NCI-H1092 treated with DMSO at 0.1 percent for 48 hours (cell line): ENCODE results near the gene PGA3.
"Not testable (repeated sequence)": the region's sequence is repeated elsewhere in the genome, so short reads cannot be mapped to it uniquely, and the experiment has no call there.

ENCODE experiments used
- DNase-seq: peaks from one replicate; lab custom pipeline; 2025; lab: John Stamatoyannopoulos, UW

Gene PGA3

DNA sequence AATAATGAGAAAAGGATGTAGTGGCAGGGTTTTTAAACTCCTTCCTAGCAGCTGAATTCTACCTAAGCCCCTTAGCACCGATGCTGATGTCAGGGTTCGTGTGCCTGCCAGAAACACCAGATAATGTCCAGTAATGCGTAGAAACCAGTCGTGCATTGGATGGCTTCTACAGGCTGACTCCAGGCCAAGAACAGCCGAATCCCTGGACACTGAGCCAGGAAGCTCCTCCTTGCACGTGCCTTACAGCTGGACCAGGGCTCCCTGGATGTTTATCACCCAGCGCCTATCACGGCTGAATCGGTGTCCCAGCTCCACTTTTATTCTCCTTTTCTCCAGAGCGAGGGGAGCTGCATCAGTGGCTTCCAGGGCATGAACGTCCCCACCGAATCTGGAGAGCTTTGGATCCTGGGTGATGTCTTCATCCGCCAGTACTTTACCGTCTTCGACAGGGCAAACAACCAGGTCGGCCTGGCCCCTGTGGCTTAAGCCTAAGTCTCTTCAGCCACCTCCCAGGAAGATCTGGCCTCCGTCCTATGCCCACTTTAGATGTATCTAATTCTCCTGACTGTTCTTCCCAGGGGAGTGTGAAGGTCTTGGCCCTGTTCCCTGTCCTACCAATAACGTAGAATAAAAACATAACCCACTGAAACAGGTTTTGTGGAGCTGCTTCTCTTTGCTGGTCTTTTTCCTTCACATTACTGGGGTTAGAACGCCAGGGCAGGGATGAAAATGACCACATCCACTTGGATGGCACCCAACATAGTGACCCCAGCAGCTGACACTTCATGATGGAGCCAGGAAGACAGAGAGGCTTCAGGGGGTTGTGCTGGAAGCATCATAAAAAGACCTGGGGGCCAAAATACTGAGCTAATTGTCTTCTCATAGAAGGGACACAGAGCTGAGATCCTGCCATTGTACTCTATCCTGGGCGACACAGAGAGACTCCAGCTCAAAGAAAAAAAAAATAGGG lies 47.8 kb downstream of the PGA3 start:
- not testable (repeated sequence) for DNase-seq

DNA sequence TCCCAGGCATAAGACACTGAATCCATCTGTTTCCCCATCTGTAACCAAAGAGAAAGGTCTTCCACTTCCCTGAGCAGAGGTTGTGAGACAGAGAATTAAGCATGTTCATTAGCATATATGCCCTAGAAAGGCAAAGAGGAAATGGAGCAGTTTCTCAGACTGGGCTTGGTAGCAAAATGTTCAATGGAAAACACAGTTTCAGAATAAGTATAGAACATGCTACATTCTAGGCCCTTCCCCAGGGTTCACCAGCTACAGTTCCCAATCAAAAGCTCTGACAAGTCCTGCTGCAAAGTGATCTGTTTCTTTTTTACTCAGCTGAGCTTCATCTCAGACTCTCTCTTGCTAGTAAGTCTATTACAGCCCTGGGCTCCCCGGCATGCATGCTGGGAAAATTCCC lies 49.0 kb downstream of the PGA3 start:
- not testable (repeated sequence) for DNase-seq

DNA sequence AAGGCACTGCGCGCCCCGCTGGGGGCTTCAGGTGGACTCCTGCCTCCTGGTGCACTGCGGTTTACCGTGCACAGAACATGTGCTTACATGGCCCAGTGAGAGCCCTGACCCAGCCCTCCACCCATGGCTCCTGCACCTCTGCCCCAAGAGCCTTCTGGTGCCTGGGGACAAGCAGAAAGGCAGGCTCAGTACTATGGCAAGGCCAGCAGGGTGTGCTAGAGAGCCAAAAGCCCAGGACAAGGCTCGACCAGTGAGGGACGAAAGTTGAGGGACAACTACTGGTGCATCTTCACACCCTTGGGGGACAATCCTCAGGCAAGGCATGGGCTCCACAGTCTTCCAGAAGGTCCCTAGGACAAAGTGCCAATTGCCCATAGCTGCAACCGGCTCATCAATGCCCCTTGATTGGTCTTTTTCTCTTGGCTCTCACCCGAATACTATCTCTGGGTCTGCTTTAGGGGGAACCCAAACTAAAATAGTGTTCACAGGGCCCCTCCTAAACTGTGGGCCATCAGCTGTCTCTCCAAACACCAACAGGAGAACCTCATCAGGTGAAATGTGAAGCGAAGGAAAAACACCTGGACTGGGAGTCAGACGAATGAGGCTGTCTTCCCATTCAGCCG lies 51.2 kb downstream of the PGA3 start:
- DNase-seq: peak; percentile 53

DNA sequence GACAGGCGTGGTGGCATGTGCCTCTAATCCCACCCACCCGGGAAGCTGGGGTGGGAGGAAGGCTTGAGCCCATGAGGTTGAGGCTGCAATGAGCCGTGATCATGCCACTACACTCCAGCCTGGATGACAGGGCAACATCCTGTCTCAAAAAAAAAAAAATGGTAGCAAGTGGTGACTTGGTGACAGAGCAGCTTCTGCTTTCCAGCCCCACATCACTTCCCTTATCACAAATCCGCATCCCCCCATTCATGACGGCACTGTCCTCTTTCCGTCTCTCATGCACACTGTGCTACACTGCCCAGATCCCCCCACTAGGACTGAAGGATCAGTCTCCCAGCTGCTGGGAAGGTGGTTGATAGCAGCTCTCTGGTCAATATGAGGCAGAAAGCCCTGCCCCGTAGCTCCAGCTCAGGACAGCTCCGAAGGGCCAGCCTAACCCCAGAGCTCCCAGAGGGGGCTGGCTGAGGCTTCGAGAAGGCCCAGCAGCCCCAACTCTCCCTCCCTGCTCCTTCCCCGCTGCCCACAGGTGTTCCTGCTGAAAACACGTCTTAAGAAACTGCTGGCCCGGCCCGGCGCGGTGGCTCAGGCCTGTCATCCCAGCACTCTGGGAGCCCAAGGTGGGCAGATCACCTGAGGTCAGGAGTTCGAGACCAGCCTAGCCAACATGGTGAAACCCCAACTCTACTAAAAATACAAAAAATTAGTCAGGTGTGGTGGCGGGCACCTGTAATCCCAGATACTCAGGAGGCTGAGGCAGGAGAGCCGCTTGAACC lies 53.6 kb downstream of the PGA3 start:
- no peak for DNase-seq

DNA sequence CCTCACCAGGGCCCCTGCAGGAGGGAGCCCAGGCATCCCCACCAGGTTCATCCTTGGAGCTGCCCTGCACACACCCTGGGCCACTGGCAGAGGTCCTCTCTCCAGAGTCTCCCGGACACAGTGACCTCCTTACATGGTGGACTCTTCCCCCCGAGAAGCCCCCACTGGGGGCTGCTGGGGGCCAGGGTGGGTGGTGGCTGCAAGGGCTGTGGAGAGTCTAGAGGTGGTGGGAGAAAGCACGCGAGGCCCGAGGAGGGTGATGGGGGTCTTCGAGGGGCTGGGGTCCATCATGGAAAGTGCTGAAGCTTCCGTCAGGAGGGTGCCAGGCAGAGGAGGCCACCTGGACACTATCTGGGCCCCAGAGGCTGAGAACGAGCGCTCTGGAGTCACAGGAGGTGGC lies 55.2 kb downstream of the PGA3 start:
- DNase-seq: no peak

DNA sequence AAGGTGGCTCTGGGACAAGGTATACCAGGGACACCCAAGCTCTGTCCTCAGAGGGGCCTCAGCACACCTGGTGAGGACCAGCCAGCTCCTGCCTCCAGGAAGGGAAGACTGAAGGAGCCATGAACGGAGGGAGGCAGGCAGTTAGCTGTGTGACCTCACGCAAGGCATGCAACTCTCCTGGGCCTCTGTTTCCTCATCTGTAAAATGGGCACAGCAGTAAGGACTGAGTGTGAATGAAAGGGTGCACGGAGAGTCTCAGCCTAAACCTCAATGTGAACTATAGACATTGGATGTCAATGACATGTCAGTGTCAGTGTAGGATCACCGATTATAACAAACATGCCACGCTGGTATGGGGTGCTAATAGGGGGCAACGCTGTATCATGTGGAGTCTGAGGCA lies 56.0 kb downstream of the PGA3 start:
- no peak for DNase-seq
